Fibroblast of skin of abdomen (primary cell): ENCODE measurements around the gene HLA-DQA1.
"Not testable (repeated sequence)": the region's sequence is repeated elsewhere in the genome, so short reads cannot be mapped to it uniquely, and the experiment has no call there.

ENCODE experiments used
- DNase-seq: peaks from one replicate; pipeline ENCODE4 v3.0.0-alpha.2; 2013

HLA-DQA1 gene

GRCh38 chr6:32659856-32660595 lies 22.8 kb downstream of the HLA-DQA1 start:
- DNase-seq = no peak

GRCh38 chr6:32662099-32662498 lies 24.9 kb downstream of the HLA-DQA1 start:
- no peak for DNase-seq

DNA sequence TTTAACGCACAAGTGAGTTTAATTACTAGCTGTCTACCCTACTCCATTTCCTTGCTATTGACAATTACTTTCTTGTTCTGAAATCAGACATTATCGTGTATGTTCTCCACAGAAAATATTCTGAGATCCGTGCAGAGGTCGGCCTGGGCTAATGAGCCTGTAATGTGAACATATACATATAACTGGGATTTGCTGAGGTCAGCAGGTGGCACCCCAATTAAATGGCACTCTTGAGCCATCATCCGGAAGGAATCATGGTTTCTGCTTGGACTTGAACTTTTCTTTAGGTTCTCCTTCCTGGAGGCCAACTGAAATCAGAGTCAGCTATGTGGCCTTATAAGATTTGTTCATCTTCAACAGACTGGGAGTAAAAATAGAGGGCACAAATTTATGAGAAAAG lies 25.6 kb downstream of the HLA-DQA1 start:
- no peak for DNase-seq

GRCh38 chr6:32664354-32664753 lies 27.1 kb downstream of the HLA-DQA1 start:
- no peak for DNase-seq

GRCh38 chr6:32664827-32665362 lies 27.7 kb downstream of the HLA-DQA1 start:
- no peak for DNase-seq

GRCh38 chr6:32665661-32666060 lies 28.5 kb downstream of the HLA-DQA1 start:
- DNase-seq = no peak

GRCh38 chr6:32666420-32667300 lies 29.5 kb downstream of the HLA-DQA1 start, which contains the start of gene HLA-DQB1:
Gene HLA-DQB1 (minus strand): TSS chr6:32666657. CDS start chr6:32666607, 50 bp downstream.
- no peak for DNase-seq

DNA sequence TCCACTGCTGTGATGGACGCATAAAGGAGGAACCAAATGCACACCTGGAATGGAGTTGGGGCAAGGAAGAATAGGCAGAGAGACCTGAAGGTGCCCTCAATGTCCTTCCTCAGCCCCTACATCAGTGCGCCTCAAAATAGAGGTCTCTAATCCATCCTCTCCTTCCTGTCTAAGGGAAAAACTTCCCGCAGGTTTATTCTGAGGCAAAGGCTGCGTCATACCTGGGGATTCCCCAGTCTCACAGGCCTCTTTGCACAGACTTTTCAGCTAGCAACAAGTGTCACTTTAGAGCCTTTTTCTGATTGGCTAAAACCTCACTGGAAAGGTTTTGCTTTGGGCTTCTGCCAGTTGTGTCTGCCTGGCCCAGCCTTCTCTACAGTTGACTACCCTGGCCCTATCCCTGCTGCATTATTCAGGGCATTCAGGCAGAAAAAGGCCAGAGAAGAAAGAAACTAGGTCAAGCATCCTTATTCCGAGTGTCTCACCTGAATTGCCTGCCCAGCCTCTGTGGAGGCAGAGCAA lies 31.1 kb downstream of the HLA-DQA1 start:
- no peak for DNase-seq

- DNase-seq = no peak
Observed at GRCh38 chr6:32669240-32669639, 32.0 kb downstream of the HLA-DQA1 start.

GRCh38 chr6:32669893-32670292 lies 32.7 kb downstream of the HLA-DQA1 start:
- DNase-seq = no peak

DNA sequence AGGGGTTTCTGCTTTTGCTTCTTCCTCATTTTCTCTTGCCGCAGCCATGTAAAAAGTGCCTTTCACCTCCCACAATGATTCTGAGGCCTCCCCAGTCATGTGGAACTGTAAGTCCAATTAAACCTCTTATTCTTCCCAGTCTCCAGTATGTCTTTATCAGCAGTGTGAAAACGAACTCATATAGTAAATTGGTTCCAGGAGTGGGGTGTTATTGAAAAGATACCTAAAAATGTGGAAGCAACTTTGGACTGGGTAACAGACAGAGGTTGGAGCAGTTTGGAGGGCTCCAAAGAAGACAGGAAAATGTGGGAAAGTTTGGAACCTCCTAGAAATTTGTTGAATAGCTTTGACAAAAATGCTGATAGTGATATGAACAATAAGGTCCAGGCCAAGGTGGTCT lies 34.7 kb downstream of the HLA-DQA1 start:
- not testable (repeated sequence) for DNase-seq

DNA sequence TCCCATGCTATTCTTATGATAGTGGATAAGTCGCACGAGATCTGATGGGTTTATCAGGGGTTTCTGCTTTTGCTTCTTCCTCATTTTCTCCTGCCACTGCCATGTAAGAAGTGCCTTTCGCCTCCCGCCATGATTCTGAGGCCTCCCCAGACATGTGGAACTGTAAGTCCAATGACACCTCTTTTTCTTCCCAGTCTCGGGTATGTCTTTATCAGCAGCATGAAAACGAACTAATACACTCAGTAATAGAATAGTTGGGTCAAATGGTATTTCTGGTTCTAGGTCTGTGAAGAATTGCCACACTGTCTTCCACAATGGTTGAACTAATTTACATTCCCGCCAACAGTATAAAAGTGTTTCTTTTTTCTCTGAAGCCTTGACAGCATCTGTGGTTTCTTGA lies 36.9 kb downstream of the HLA-DQA1 start:
- not testable (repeated sequence) for DNase-seq

DNA sequence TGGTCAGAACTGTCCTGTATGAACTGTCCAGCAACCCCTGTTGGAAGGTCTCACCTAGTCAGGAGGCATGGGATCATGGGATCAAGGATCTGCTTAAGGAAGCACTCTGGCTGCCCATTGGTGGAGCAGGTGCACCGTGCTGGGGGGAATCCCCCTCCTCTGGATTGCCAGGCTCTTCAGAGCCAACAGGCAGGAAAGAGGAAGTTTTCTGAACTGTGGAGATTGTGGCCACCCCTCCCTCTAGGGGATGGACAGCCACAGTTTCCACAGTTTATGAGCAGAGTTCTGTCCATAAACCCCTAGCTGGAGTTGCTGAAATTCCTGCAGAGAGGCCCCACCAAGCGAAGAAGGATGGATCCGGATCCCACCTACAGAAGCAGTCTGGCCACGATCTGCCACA lies 42.3 kb downstream of the HLA-DQA1 start:
- DNase-seq = no peak

- no peak for DNase-seq
Observed at GRCh38 chr6:32680055-32680454, 42.8 kb downstream of the HLA-DQA1 start.

GRCh38 chr6:32684246-32684645 lies 47.0 kb downstream of the HLA-DQA1 start:
- no peak for DNase-seq

- no peak for DNase-seq
Observed at GRCh38 chr6:32685603-32686002, 48.4 kb downstream of the HLA-DQA1 start.

- DNase-seq = no peak
Observed at GRCh38 chr6:32689531-32690501, 52.6 kb downstream of the HLA-DQA1 start.

GRCh38 chr6:32692019-32692418 lies 54.8 kb downstream of the HLA-DQA1 start:
- DNase-seq = peak; percentile 2
